Measurements from ENCODE around the gene TSKS.
A peak's percentile ranks its signal among the peaks of the same experiment; 100 is the strongest.

The TSKS gene, protein sequence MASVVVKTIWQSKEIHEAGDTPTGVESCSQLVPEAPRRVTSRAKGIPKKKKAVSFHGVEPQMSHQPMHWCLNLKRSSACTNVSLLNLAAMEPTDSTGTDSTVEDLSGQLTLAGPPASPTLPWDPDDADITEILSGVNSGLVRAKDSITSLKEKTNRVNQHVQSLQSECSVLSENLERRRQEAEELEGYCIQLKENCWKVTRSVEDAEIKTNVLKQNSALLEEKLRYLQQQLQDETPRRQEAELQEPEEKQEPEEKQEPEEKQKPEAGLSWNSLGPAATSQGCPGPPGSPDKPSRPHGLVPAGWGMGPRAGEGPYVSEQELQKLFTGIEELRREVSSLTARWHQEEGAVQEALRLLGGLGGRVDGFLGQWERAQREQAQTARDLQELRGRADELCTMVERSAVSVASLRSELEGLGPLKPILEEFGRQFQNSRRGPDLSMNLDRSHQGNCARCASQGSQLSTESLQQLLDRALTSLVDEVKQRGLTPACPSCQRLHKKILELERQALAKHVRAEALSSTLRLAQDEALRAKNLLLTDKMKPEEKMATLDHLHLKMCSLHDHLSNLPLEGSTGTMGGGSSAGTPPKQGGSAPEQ

DNA sequence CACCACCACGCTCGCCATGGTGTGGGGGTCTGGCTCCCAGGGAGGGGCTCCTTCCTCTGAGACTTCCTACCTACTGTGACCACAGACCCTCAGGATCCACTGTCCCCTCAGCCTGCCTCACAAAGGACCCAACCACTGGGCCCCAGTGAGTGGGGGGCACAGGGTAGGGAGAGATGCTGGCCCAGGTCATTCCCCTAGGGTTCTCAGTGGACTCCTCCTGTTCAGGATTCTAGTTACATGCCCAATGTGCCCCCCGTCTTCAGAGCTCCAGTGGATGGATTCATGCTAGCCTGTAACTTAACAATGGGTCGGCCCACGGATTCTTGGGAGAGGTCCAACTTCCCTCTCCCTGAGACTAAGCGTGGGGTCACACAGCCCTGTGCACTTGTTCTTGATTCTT is at the start of gene TSKS:
TSS of gene TSKS (minus strand) at position 77 of the 400 bp plus-strand sequence. CDS start at position 18, 59 bp downstream.
- DNase-seq (ENCODE audit: low spot score): no peak

DNA sequence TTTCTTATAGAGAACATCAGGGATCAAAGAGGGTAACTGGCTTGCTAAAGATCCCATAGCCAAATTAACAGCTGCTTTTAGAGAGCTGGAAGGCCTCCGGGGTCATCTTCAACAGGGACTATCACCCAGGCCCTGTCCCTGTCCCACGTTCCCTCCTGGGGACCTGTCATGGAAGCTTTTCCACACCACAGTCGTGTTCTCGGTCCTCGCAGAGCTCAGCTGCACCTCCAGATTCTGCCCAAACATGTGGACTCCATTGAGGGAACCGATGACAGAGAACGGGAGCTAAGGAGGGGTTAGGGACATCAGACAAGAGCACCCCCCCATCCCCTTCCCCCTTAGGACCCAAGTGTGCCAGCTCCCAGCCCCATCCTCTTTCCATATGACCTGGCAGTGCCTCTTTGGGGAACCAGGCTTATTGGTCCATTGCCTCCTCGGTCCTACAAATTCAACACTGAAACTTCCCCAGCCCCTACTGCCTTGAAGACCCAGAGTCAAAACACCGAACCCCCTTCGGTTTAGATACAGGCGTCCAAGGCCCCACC is 49.4 kb upstream of the TSKS start:
- no peak for DNase-seq (ENCODE audit: low spot score)

DNA sequence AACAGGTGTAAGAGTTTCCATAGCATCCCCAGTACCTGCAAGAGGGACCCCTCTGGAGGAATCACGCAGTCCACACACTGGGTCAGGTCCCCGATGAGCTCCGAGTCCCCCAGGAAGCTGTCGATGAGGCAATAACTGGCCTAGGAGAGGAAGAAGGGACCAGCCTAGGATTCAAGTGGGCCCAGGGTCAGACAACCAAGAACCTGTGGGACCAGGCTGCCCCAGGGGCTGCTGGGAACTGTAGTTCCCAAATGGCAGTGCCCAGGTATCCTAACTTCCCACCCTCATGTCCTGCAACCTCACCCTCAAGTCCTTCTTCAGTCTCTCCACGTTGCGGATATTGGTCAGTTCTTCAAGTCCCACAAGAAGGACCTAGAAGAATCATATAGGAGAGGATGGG is 48.2 kb upstream of the TSKS start:
- DNase-seq (ENCODE audit: low spot score): no peak

DNA sequence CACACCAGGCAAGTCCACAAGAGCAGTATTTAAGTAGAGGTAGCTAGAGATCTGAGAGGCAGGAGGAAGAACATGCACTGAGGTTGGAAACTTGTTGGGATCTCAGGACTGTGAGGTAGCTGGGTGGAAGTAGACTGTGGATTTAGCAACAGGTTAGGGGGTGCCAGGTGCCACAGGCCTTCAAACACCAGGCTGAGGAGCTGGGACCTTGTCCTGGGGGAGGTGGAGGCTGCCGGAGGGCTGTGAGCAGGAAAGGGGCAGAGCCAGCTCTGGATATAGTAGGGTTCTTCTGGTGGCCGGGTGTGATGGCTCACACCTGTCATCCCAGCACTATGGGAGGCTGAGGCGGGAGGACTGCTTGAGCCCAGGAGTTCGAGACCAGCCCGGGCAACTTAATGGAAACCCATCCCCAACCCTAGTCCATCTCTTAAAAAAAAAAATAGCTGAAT is 46.9 kb upstream of the TSKS start:
- DNase-seq (ENCODE audit: low spot score): no peak

DNA sequence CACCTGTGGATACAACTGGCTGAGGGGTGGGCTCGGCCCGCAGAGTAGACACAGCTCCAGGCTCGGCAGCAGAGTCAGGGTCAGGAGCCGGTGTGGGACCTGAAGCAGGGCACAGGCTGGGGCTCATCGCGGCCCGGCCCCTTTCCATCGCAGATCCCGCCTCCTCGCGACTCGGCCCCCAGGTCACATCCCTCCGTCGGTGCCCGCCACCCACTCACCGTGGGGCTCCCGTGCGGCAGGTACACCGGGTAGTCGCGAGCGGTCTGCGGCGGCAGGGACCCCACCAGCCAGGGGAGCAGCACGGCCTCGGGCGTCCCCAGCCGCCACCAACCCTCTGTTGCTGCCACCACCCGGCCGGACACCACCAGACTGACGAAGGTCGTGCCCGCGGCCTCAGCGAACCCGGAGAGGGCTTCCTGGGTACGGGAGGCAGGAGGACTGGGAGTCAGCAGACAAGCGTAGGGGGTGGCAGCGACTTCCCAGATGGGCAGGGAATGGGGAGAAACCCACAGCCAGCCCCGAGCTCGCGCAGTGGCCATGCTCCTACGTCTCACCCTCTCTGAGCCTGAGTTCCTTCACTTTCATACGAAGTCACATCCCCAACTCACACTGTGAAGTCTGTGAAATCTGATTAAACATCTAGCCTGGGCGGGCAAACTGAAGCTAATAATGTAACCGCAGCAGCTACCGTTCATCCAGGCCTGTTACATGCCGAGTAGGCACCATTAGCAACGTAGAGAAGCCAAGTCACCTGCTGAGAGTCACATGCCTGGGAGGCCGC is 46.2 kb upstream of the TSKS start:
- DNase-seq (ENCODE audit: low spot score): peak; percentile 50

DNA sequence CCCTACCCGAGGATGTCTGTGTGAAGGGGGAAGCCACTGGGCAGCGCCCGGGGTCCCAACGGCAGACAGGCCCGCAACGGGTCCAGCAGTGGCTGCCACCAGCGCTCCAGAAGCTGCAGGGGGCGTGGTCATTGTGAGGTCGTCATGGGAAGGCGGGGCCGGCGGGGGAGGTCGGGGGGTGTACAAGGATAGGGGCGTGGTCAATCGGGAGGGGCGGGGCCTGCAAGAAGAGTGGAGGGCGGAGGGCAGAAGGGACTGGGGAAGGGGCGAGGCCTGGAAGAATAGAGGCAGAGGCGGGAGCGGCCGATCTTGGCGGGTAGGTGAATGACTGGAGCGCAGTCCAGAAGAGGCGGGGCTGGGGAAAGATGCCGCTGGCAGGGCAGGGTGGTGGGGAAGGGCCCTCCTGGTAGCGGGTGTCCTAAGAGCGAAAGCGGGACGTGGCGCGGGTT is 45.6 kb upstream of the TSKS start:
- DNase-seq (ENCODE audit: low spot score): peak; percentile 59

DNA sequence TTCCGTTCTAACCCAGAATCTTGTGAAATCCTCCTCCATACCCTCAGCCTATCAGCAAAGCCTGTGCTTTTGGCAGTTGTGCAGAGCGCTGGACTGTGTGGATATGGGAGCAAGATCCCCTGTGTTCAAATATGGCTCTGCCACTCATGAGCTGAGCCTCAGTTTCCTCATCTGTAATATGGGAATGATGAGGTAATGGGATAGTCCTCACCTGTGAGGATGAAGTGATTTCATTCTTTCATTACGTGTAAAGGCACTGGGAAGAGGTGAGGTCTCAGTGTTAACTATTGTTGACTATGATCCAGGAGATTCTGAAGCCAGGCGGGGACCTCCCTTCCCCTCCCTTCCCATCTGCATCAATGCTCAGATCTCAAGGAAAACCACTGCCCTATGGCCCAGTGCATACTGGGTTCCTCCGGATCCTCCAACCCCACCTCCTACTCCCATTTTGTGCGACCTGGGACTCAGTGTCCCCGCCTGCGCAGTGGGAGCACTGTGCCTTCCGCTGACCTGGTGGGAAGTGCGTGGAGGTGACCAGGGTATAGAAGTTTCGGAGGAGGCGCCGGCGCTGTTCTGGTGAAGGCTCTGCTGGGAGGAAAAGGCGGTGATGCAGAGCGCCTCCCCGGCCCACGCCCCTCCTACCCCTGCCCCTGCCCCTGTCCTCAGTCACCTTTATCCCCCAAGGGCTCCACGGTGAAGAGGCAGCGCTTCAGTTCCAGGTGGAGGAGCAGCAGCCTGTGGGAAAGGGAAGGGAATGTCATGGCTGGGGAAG is 45.0 kb upstream of the TSKS start:
- DNase-seq (ENCODE audit: low spot score): no peak

DNA sequence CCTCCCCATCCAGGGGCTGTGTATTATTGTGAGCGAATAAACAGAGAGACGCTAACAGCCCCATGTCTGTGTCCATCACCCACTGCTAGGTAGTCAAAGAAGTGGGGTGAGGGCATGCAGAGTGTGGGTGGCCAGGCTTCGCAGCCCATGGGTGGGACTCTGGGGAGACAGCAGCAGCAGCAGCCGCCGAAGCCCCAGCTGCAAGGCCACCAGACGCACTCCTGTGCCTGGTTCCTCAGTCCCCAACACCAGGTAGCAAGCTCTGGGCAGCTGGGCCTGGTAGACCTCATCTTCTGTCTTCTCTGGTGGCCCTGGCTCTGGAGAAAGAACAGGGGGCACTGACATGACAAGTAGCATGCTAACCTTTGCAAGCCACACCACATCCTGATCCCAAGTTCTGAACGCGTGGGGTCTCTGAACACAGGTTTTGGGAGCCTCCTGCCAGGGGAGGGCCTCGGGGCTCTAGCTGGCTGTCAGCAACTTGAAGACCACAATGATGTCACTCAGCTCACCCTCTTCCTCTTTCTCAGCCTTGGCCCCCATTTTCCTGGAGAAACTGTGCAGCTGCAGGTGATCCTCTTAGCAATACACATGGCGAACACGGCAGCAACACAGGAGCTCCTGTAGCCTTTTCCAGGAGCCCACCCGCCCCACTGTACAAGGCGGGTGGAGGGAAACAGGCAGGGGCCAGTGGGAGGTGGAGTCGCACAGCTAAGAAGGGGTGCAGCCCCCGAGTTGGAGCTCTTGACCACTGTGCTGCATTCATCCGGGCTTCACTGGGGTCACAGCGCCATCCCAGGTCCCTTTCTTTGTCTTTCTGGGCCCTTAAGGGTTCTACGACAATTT is 44.2 kb upstream of the TSKS start:
- DNase-seq (ENCODE audit: low spot score): no peak

DNA sequence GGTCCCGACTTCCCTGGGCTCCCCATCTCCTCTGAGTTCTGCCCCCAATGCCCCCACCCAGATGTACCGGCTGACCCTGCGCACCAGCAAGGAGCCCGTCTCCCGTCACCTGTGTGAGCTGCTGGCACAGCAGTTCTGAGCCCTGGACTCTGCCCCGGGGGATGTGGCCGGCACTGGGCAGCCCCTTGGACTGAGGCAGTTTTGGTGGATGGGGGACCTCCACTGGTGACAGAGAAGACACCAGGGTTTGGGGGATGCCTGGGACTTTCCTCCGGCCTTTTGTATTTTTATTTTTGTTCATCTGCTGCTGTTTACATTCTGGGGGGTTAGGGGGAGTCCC is 43.5 kb upstream of the TSKS start:
- DNase-seq (ENCODE audit: low spot score): no peak

DNA sequence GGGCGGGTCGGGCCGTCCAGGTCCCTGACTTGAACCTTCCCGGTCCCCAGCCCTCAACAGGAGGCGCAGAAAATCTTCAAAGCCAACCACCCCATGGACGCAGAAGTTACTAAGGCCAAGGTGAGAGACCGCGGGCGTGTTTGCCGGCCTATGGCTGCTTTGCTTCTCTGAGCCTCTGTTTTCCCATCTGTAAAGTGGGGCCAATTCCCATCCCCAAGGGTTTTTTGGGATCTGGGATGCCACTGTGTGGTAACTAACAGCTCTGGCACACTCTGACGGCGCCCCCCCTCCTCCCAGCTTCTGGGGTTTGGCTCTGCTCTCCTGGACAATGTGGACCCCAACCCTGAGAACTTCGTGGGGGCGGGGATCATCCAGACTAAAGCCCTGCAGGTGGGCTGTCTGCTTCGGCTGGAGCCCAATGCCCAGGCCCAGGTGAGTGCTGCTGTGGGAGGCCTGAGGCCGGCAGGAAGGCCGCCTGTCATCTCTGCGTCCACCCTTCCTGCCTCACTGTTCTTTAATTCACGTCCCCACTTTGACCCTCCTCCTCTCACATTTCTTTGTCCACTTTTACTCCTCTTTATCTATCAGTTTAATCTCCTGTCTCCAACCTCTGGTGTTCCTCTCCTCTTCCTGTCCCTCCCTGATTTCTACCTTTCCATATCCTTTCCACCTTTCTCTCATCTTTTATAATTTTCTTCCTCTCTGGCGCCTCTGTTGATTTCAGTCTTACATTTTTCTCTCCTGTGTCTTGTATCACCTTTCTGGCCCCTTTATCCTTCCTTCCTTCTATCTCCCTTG is 42.9 kb upstream of the TSKS start:
- no peak for DNase-seq (ENCODE audit: low spot score)

DNA sequence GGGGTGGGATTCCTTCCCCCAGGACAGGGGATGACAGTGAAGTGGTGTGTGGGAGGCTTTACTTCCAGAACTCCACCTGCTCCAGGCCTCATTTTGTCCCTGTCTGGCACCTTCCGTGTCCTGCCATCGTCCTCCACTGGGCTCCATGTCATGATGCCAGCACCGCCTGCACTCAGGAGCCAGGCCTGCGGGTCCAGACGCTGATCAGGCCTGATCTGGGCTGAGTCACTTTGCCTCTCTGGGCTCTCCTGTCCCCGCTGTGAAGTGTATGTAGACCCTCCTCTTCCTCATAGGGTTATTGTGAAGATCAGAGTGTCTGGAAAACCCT is 40.4 kb upstream of the TSKS start:
- no peak for DNase-seq (ENCODE audit: low spot score)

DNA sequence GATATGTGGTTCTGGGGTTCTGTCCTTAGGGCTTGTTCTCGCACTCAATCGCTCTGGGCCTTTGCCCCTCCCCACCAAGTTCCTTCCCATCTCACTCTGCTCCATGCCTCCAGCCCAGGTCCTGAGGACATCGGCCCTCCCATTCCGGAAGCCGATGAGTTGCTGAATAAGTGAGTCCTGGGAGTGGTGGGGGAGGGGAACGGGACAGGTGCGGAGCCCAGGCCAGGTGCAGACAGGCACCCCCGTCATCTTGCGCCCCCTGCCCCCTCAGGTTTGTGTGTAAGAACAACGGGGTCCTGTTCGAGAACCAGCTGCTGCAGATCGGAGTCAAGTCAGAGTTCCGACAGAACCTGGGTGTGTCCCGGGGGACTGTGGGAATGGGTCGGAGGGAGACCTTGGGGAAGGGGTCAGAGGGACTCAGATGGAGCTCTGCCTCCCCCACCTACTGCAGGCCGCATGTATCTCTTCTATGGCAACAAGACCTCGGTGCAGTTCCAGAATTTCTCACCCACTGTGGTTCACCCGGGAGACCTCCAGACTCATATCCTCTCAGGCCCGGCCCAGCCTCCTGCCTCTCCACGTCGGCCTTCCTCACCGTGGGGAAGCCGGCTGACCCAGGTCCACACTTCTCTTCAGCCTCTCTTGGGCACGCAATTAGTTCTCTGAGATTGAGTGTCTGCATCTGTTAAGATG is 39.9 kb upstream of the TSKS start:
- no peak for DNase-seq (ENCODE audit: low spot score)

DNA sequence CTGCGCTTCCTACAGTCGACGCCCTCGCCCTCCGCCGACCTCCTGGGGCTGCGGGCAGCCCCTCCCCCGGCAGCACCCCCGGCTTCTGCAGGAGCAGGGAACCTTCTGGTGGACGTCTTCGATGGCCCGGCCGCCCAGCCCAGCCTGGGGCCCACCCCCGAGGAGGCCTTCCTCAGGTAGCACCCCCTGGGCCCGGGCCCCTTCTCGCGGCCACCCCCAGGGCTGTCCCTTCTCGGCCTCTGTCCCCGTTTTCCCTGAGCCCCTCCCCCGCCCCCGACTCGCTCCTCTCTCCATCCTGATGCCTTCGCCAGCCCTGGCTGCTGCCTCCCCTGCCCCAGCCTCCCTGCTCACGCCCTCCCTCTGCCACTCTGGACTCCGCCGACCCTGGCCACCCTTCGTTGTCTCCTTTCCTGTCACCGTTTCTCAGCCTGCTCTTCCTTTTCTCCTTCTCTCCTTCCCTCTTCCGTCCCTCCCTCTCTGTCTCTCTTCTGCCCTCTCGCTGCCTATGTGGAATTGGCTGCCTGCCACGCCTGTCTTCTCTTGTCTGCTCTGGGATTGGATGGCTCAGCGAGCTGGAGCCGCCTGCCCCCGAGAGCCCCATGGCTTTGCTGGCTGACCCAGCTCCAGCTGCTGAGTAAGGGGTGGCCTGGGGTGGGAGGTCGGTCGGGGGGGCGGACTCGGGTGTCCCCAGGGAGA is 39.0 kb upstream of the TSKS start:
- DNase-seq (ENCODE audit: low spot score): no peak

DNA sequence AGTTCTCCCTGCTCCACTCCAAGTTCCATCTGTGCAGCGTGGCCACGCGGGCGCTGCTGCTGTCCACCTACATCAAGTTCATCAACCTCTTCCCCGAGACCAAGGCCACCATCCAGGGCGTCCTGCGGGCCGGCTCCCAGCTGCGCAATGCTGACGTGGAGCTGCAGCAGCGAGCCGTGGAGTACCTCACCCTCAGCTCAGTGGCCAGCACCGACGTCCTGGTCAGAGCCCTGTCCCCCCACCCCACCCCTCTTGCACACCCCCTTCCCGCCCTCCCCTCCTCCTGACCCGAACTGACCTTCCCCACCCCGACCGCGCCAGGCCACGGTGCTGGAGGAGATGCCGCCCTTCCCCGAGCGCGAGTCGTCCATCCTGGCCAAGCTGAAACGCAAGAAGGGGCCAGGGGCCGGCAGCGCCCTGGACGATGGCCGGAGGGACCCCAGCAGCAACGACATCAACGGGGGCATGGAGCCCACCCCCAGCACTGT is 38.3 kb upstream of the TSKS start:
- no peak for DNase-seq (ENCODE audit: low spot score)

DNA sequence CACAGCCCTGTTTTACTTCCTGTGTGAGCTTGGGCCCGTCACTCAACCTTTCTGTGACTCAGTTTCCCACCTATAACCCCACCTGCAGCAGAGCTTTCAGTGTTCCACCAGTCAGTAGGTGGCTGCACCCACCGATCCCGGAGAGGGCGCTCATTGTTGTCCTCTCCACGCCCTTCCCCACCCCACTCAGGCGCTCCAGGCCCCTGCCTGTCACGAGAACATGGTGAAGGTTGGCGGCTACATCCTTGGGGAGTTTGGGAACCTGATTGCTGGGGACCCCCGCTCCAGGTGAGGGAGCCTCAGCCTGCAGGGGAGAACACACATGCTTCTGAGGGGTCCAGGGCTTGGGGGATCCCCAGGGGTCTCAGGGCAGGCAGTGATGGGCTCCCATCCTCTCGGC is 37.7 kb upstream of the TSKS start:
- DNase-seq (ENCODE audit: low spot score): no peak

DNA sequence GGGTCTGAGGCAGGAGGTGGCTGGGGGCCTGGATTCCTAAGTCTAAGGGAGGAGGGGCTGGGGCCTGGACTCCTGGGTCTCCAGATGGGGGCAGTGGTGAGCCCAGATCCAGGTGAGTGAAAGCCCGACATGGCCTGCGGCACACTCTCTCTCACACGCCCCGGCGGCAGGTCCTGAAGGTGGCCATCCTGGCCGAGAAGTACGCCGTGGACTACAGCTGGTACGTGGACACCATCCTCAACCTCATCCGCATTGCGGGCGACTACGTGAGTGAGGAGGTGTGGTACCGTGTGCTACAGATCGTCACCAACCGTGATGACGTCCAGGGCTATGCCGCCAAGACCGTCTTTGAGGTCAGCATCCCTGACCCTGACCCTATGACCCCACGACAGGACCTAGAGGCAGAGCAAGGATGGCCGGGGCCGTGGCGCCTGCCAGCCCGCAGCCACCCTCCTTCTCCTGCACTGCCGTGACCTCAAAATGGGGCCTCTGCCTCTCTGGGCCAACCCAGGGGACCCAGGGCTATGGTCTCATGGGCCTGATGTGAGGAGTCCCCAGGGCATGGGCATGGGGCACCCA is 36.8 kb upstream of the TSKS start:
- DNase-seq (ENCODE audit: low spot score): no peak

DNA sequence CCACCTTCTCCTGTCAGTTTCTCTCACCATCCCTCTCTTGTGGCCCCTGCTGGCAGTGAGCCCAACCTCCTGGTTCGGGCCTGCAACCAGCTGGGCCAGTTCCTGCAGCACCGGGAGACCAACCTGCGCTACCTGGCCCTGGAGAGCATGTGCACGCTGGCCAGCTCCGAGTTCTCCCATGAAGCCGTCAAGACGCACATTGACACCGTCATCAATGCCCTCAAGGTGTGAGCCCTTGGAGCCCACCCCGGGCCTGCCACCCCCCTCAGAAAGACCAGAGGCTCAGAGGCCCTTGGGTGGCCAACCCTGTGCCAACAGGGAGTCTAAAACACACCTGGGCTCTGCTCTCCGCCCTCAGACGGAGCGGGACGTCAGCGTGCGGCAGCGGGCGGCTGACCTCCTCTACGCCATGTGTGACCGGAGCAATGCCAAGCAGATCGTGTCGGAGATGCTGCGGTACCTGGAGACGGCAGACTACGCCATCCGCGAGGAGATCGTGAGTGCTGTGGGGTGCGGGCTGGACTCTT is 36.2 kb upstream of the TSKS start:
- DNase-seq (ENCODE audit: low spot score): no peak

DNA sequence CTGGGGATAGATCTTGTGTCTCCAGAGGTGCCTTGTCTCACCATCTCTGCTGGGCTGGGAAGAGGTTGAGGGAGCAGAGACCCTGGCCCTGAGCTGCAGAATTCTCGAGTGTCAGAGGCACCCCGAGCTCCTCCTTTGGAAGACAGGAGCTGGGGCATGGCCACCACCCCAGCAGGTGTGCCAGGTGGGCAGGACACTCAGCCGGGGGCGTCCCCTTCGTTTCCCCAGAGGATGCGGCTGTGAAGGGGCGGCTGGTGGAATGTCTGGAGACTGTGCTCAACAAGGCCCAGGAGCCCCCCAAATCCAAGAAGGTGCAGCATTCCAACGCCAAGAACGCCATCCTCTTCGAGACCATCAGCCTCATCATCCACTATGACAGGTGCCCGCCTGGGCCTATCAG is 35.5 kb upstream of the TSKS start:
- no peak for DNase-seq (ENCODE audit: low spot score)
